ENCODE results near the gene ADK.

DNA sequence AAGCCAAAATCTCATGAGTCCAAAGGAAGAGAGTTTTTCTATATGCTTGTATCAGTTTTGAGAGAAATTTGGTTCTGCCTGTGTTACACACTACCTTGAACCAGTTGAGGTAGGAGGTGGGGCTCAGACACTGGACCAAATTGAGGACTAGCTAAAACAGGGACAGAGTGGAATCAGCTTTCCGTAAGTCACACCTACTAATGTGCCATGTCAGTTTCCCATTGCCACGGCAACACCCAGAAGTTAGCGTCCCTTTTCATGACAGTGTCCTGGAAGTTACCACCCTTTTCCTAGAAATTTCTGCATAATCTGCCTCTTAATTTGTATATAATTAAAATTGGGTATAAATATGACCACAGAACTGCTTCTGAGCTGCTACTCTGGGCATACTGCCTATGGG is 9.0 kb downstream of the ADK start:
- TF ChIP-seq, protein P1, sequence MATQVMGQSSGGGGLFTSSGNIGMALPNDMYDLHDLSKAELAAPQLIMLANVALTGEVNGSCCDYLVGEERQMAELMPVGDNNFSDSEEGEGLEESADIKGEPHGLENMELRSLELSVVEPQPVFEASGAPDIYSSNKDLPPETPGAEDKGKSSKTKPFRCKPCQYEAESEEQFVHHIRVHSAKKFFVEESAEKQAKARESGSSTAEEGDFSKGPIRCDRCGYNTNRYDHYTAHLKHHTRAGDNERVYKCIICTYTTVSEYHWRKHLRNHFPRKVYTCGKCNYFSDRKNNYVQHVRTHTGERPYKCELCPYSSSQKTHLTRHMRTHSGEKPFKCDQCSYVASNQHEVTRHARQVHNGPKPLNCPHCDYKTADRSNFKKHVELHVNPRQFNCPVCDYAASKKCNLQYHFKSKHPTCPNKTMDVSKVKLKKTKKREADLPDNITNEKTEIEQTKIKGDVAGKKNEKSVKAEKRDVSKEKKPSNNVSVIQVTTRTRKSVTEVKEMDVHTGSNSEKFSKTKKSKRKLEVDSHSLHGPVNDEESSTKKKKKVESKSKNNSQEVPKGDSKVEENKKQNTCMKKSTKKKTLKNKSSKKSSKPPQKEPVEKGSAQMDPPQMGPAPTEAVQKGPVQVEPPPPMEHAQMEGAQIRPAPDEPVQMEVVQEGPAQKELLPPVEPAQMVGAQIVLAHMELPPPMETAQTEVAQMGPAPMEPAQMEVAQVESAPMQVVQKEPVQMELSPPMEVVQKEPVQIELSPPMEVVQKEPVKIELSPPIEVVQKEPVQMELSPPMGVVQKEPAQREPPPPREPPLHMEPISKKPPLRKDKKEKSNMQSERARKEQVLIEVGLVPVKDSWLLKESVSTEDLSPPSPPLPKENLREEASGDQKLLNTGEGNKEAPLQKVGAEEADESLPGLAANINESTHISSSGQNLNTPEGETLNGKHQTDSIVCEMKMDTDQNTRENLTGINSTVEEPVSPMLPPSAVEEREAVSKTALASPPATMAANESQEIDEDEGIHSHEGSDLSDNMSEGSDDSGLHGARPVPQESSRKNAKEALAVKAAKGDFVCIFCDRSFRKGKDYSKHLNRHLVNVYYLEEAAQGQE (IDR thresholded peaks at IDR 0.05; ENCODE audit: unreplicated experiment) = no peak
- TF ChIP-seq, protein P2, sequence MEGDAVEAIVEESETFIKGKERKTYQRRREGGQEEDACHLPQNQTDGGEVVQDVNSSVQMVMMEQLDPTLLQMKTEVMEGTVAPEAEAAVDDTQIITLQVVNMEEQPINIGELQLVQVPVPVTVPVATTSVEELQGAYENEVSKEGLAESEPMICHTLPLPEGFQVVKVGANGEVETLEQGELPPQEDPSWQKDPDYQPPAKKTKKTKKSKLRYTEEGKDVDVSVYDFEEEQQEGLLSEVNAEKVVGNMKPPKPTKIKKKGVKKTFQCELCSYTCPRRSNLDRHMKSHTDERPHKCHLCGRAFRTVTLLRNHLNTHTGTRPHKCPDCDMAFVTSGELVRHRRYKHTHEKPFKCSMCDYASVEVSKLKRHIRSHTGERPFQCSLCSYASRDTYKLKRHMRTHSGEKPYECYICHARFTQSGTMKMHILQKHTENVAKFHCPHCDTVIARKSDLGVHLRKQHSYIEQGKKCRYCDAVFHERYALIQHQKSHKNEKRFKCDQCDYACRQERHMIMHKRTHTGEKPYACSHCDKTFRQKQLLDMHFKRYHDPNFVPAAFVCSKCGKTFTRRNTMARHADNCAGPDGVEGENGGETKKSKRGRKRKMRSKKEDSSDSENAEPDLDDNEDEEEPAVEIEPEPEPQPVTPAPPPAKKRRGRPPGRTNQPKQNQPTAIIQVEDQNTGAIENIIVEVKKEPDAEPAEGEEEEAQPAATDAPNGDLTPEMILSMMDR (conservative IDR thresholded peaks at IDR 0.05; ENCODE audit: low read depth in 2 of 2) = no peak
- no peak for TF ChIP-seq POLR2AphosphoS5 (IDR thresholded peaks at IDR 0.05; ENCODE audit: low read depth)
- TF ChIP-seq EZH2phosphoT487 (IDR thresholded peaks at IDR 0.05; ENCODE audit: unreplicated experiment) = no peak
